A673 (cell line): ENCODE results near the gene DACT2.

Source experiments
- EZH2 ChIP-seq: fragments of 200-600 bp; sonication (generic); IDR thresholded peaks from 2 replicates; pipeline ENCODE4 v1.6.1; 2017; ENCODE audit warnings: borderline replicate concordance, low read depth, mild to moderate bottlenecking, mixed read lengths, antibody characterized with exemption, low read length; ENCODE audit not compliant: poor library complexity, severe bottlenecking
- TF ChIP-seq, protein P1 (sequence below): fragments of 300-800, 200-600 bp; sonication (generic); conservative IDR thresholded peaks from 2 replicates; pipeline ENCODE4 v1.5.1; 2017; ENCODE audit warnings: low read depth, mild to moderate bottlenecking, antibody characterized with exemption, low read length, moderate library complexity, mixed read lengths

DNA sequence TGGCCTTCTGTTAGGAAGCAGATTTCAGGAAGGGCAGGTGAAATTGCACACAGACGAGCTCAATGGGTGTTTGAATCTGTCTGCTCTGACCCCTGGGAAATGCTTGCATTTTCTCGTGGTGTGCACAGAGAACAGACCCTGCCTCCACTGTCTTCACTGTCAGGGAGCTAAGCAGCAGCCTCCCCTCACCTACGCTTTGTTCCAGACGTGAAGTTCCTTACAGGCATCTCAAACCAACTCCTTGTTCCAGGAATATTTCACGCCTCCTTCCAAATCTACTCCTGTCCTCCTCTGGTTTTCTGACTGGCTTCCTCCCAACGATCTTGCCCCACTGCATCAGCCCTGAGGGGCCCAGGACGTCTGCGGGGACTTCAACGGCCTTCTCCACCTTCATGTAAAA lies 13.7 kb downstream of the DACT2 start:
- TF ChIP-seq, protein P1, sequence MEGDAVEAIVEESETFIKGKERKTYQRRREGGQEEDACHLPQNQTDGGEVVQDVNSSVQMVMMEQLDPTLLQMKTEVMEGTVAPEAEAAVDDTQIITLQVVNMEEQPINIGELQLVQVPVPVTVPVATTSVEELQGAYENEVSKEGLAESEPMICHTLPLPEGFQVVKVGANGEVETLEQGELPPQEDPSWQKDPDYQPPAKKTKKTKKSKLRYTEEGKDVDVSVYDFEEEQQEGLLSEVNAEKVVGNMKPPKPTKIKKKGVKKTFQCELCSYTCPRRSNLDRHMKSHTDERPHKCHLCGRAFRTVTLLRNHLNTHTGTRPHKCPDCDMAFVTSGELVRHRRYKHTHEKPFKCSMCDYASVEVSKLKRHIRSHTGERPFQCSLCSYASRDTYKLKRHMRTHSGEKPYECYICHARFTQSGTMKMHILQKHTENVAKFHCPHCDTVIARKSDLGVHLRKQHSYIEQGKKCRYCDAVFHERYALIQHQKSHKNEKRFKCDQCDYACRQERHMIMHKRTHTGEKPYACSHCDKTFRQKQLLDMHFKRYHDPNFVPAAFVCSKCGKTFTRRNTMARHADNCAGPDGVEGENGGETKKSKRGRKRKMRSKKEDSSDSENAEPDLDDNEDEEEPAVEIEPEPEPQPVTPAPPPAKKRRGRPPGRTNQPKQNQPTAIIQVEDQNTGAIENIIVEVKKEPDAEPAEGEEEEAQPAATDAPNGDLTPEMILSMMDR = no peak
- TF ChIP-seq EZH2 = no peak
